Epithelial cell of proximal tubule (primary cell): ENCODE data around the gene SFMBT2. TPM values are rescaled to one million over a fixed set of nuclear protein-coding genes. Genes with fewer than 3 reads are reported as not detected.

Experiments used
- DNase-seq: peaks from one replicate; pipeline ENCODE4 v3.0.0-alpha.2; 2011; ENCODE audit warnings: low read depth
- H3K4me3 ChIP-seq: 2 replicates; pipeline ENCODE4 v1.5.1; 2011; ENCODE audit warnings: low read depth, mild to moderate bottlenecking, low read length
- CTCF ChIP-seq: conservative IDR thresholded peaks from 2 replicates; pipeline ENCODE4 v1.5.1; 2012; ENCODE audit warnings: low read depth, mild to moderate bottlenecking, low read length
- total RNA-seq: library from RNA; depleted of rRNA; stranded (reverse); fragments of >200 nt; gene quantifications from 2 replicates; pipeline ENCODE4 v1.2.3, GENCODE V29; 2015

The SFMBT2 gene
- total RNA-seq, 1 donor from 2014 or later, result 2.4 TPM

- no peak overlapping the region for H3K4me3 ChIP-seq
- TF ChIP-seq CTCF, result no peak
- no peak for DNase-seq
Measured at GRCh38 chr10:7359356-7359755, 51.5 kb downstream of the SFMBT2 start.

GRCh38 chr10:7357193-7357592 lies 53.6 kb downstream of the SFMBT2 start:
- no peak overlapping the region for H3K4me3 ChIP-seq
- DNase-seq, result no peak
- TF ChIP-seq CTCF, result no peak

GRCh38 chr10:7354330-7355047 lies 56.3 kb downstream of the SFMBT2 start:
- no peak overlapping the region for H3K4me3 ChIP-seq
- TF ChIP-seq CTCF, result no peak
- DNase-seq, result no peak

- no peak for TF ChIP-seq CTCF
- no peak for DNase-seq
- H3K4me3 ChIP-seq, result no peak overlapping the region
Measured at GRCh38 chr10:7351894-7352293, 58.9 kb downstream of the SFMBT2 start.

GRCh38 chr10:7350541-7351195 lies 60.2 kb downstream of the SFMBT2 start:
- no peak for DNase-seq
- H3K4me3 ChIP-seq, result no peak overlapping the region
- no peak for TF ChIP-seq CTCF

GRCh38 chr10:7345717-7346116 lies 65.1 kb downstream of the SFMBT2 start:
- no peak for TF ChIP-seq CTCF
- DNase-seq, result no peak
- H3K4me3 ChIP-seq, result no peak overlapping the region

- no peak for DNase-seq
- H3K4me3 ChIP-seq, result no peak overlapping the region
- TF ChIP-seq CTCF, result no peak
Measured at GRCh38 chr10:7343040-7343439, 67.8 kb downstream of the SFMBT2 start.
